ENCODE results near the gene NUDT13.
A peak's percentile ranks its signal among the peaks of the same experiment; 100 is the strongest.
"Not testable (repeated sequence)": the region's sequence is repeated elsewhere in the genome, so short reads cannot be mapped to it uniquely, and the experiment has no call there.

The NUDT13 gene

GRCh38 chr10:73099141-73099540 lies 11.1 kb upstream of the NUDT13 start:
- no peak for DNase-seq (ENCODE audit: low read depth)

GRCh38 chr10:73106301-73106700 lies 4.0 kb upstream of the NUDT13 start:
- DNase-seq (ENCODE audit: low read depth), result no peak

GRCh38 chr10:73109248-73109652 lies 1.0 kb upstream of the NUDT13 start:
- not testable (repeated sequence) for DNase-seq (ENCODE audit: low read depth)

- not testable (repeated sequence) for DNase-seq (ENCODE audit: low read depth)
These were observed 1.8 kb downstream of the NUDT13 start for GRCh38 chr10:73112032-73112431.

GRCh38 chr10:73113551-73113950 lies 3.3 kb downstream of the NUDT13 start:
- no peak for DNase-seq (ENCODE audit: low read depth)

- no peak for DNase-seq (ENCODE audit: low read depth)
These were observed 5.8 kb downstream of the NUDT13 start for GRCh38 chr10:73116017-73116416.

GRCh38 chr10:73117976-73118743 lies 7.9 kb downstream of the NUDT13 start:
- DNase-seq (ENCODE audit: low read depth), result no peak

- no peak for DNase-seq (ENCODE audit: low read depth)
These were observed 9.2 kb downstream of the NUDT13 start for GRCh38 chr10:73119457-73119856.

GRCh38 chr10:73119952-73120351 lies 9.7 kb downstream of the NUDT13 start:
- no peak for DNase-seq (ENCODE audit: low read depth)

GRCh38 chr10:73126343-73126742 lies 16.1 kb downstream of the NUDT13 start:
- no peak for DNase-seq (ENCODE audit: low read depth)

- no peak for DNase-seq (ENCODE audit: low read depth)
These were observed 21.0 kb downstream of the NUDT13 start for GRCh38 chr10:73131301-73131700.

GRCh38 chr10:73131913-73132686 lies 21.8 kb downstream of the NUDT13 start:
- DNase-seq (ENCODE audit: low read depth), result no peak

- no peak for DNase-seq (ENCODE audit: low read depth)
These were observed 24.5 kb downstream of the NUDT13 start for GRCh38 chr10:73134727-73135126.

GRCh38 chr10:73136627-73137026 lies 26.4 kb downstream of the NUDT13 start:
- DNase-seq (ENCODE audit: low read depth), result no peak

- DNase-seq (ENCODE audit: low read depth), result no peak
These were observed 29.0 kb downstream of the NUDT13 start for GRCh38 chr10:73139251-73139650.

GRCh38 chr10:73141603-73142002 lies 31.3 kb downstream of the NUDT13 start:
- DNase-seq (ENCODE audit: low read depth), result no peak

GRCh38 chr10:73150633-73151413 lies 40.6 kb downstream of the NUDT13 start:
- not testable (repeated sequence) for DNase-seq (ENCODE audit: low read depth)

GRCh38 chr10:73152009-73152408 lies 41.8 kb downstream of the NUDT13 start:
- DNase-seq (ENCODE audit: low read depth), result no peak

- DNase-seq (ENCODE audit: low read depth), result no peak
These were observed 45.8 kb downstream of the NUDT13 start for GRCh38 chr10:73156054-73156453.

- DNase-seq (ENCODE audit: low read depth), result peak; percentile 29
These were observed 48.9 kb downstream of the NUDT13 start for GRCh38 chr10:73159038-73159648.

GRCh38 chr10:73161079-73161478 lies 50.8 kb downstream of the NUDT13 start:
- no peak for DNase-seq (ENCODE audit: low read depth)

- no peak for DNase-seq (ENCODE audit: low read depth)
These were observed 51.4 kb downstream of the NUDT13 start for GRCh38 chr10:73161662-73162061.

All from stimulated activated CD8-positive, alpha-beta memory T cell treated with anti-CD3 and anti-CD28 coated beads, Interleukin-4, amount 100 ng/mL, for 24 hours (primary cell).